Activated naive CD8-positive, alpha-beta T cell treated with anti-CD3 and anti-CD28 coated beads for 36 hours (primary cell): ENCODE results near the gene CDC42EP4. TPM values are rescaled to one million over a fixed set of nuclear protein-coding genes. Genes with fewer than 3 reads are reported as not detected.

Experiments
- DNase-seq: peaks from one replicate; pipeline ENCODE4 v3.0.0; 2021
- H3K27ac Mint-ChIP-seq: one replicate; pipeline ENCODE4 v1.8.0; 2022; ENCODE audit warnings: mild to moderate bottlenecking, moderate library complexity, mixed read lengths
- H3K27me3 Mint-ChIP-seq: one replicate; pipeline ENCODE4 v1.8.0; 2022; ENCODE audit warnings: mild to moderate bottlenecking, mixed read lengths
- H3K36me3 Mint-ChIP-seq: one replicate; pipeline ENCODE4 v1.8.0; 2021; ENCODE audit warnings: mild to moderate bottlenecking, mixed read lengths
- H3K4me1 Mint-ChIP-seq: one replicate; pipeline ENCODE4 v1.8.0; 2021; ENCODE audit warnings: mixed read lengths
- H3K4me3 Mint-ChIP-seq: one replicate; pipeline ENCODE4 v1.8.0; 2022; ENCODE audit warnings: mild to moderate bottlenecking, moderate library complexity, mixed read lengths
- H3K9me3 Mint-ChIP-seq: one replicate; pipeline ENCODE4 v1.8.0; 2022; ENCODE audit warnings: mixed read lengths
- total RNA-seq, 2 experiments: library from RNA; stranded (reverse); gene quantifications; one replicate each; pipeline ENCODE4 v1.2.3, GENCODE V29; 2021

The CDC42EP4 gene
- total RNA-seq, 2 experiments from 2014 or later = 0.56 to 0.98 TPM

DNA sequence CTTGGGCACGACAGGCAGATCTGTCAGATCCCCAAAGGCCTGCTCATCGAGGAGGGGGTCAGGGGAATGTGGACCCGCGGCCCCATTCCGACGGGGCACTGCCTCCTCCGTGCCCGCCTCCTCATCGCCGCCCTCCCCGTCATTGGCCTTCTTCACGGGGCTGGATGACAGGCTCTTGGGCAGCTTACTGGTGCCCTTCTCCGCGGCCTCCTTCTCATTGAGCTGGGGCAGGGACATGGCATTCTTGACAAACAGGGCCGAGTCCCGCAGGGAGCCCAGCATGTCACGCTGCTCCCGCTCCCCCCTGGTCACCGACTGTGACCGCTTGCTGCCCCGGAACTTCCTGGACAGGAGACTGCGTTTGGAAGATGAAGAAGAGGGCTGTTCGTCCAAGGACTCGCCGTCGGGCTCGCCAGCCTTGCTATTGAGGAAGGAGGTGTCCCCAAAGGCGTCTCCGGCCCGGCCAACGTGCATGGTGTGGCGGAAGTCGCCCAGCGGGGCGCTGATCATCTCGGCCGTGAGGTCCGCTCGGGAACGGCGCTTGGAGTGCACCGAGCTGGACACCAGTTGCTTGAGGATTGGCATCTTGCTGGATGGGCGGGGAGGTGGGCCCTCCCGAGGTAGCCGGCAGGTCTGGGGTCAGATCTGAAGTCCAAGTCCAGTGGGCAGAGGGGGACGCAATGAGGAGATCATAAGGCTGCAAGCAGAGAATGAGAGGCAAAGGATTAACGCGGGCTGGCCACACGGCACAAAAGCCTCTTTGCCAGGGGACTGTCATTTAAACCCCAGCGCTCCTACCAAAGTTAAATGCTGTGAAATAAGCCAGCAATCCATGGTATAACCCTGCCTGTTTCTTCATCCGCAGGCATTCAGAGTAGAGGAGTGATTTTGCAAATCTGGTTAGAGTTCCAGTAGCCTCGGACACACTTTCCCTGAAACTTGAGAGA lies 25.6 kb downstream of the CDC42EP4 start:
- peaks cover 3% of the 10 kb centered on the region for H3K27me3 Mint-ChIP-seq
- peaks cover 7% of the 10 kb centered on the region for H3K4me1 Mint-ChIP-seq
- H3K27ac Mint-ChIP-seq = no peak overlapping the region
- H3K36me3 Mint-ChIP-seq = no peaks in the 10 kb centered on the region
- no peak overlapping the region for H3K4me3 Mint-ChIP-seq
- H3K9me3 Mint-ChIP-seq = no peaks in the 10 kb centered on the region
- DNase-seq = no peak

DNA sequence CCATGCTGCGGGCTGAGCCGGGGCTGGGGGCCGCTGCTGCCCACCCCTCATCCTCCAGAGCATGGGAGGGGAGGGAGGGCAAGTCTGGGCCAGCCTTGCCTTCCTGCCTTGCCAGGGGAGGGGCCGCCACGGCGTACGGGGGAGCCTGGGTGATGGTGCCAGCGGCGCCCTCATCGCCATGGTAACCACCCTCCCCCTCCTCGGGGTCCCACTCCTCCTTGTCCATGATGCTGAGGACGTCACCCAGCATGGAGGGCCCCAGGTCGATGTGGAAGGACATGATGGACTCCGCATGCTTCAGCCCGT lies 26.2 kb downstream of the CDC42EP4 start:
- no peak for DNase-seq
- Mint-ChIP-seq H3K9me3 (no peaks in the 10 kb centered on the region), H3K27me3 (peaks cover 3% of the 10 kb centered on the region), H3K36me3 (no peaks in the 10 kb centered on the region), H3K4me1 (peaks cover 1% of the 10 kb centered on the region), H3K4me3 (no peak overlapping the region), H3K27ac (no peak overlapping the region)

DNA sequence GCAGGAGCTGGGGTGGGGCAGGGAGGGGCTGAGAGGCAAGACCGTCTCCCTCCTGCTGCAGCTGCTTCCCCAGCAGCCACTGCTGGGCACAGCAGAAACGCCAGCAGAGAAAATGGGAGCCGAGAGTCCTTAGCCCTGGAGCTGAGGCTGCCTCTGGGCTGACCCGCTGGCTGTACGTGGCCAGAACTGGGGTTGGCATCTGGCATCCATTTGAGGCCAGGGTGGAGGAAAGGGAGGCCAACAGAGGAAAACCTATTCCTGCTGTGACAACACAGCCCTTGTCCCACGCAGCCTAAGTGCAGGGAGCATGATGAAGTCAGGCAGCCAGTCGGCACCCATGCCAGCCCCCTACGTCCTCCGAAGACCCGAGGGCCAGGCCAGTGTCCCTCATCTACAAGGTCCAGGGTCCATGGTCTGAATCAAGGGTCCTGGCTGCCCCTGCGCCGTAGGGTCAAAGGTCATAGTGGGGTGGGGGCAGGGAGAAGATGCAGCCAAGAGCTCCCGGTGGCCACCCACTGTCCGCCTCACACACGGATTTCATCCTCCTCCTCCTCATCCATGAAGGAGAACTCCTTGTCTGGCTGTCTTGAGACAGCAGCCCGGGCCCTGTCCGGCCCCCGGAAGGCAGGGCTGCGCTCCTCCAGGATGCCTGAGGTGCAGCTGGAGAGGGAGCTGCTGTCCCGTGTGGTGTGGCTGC lies 26.7 kb downstream of the CDC42EP4 start:
- Mint-ChIP-seq H3K4me3 (no peak overlapping the region), H3K36me3 (no peaks in the 10 kb centered on the region), H3K4me1 (no peaks in the 10 kb centered on the region), H3K9me3 (no peaks in the 10 kb centered on the region), H3K27ac (no peak overlapping the region), H3K27me3 (no peaks in the 10 kb centered on the region)
- DNase-seq = no peak

DNA sequence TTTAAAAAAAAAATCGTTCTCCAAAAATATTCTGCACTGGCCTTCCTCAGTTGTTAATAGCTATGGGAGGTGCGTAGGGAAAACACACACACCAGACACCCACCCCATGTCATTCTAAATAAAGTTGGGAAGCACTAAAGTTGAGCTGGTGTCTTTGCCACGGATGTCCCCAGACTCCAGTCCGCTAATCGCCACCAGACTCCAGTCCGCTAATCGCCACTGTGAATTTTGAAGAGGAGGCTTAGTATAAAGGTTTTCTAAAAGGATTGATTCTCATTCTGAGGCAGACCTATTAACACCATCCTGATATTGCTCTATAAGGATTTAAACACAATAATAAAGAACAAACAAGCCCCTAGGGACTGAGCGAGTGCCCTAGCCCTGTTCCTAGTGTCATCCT lies 27.4 kb downstream of the CDC42EP4 start:
- Mint-ChIP-seq H3K36me3 (no peaks in the 10 kb centered on the region), H3K4me1 (no peaks in the 10 kb centered on the region), H3K27me3 (no peaks in the 10 kb centered on the region), H3K27ac (no peak overlapping the region), H3K9me3 (no peaks in the 10 kb centered on the region), H3K4me3 (no peak overlapping the region)
- DNase-seq = no peak

DNA sequence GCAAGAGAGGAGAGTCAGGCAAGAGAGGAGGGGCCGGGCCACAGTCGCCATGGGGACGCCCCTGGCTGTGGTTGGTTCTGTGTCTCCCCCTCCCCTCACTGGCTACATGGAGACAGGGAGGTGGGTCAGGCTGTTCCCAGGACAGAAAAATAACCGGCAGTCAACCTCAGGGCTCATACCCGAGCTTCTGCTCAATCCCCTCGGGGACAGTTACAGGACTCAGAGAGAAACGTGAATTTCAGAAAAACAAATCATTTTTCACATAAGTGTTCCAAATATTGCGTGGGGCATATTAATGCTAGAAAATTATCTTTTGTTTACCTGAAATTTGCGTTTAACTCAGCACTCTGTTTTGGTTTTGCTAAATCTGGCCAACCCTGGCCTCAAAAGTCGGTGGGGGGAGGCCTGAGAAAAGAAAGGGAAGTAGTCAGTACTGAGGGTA lies 27.9 kb downstream of the CDC42EP4 start:
- Mint-ChIP-seq H3K27ac (no peak overlapping the region), H3K27me3 (no peaks in the 10 kb centered on the region), H3K4me1 (no peaks in the 10 kb centered on the region), H3K4me3 (no peak overlapping the region), H3K9me3 (no peaks in the 10 kb centered on the region), H3K36me3 (no peaks in the 10 kb centered on the region)
- no peak for DNase-seq

DNA sequence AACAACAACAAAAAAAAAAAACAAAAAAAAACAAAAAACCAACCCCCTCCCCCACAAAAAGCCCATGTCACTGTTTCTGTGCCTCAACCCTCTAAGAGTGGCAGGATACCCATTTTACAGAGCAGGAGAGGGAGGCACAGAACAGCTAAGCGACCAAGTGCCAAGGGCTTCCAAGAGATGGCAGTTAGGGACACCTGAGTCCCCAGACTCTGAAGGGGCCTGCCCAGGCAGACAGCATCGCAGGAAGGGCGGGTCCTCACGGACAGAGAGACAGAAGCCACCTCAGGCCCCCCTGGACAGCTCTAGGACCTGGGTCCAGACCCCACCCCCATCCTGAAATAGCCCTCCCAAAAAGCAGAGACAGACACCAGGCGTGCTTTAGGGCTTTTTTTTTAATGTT lies 28.6 kb downstream of the CDC42EP4 start:
- Mint-ChIP-seq H3K36me3 (no peaks in the 10 kb centered on the region), H3K27me3 (no peaks in the 10 kb centered on the region), H3K27ac (no peak overlapping the region), H3K4me3 (no peak overlapping the region), H3K4me1 (no peaks in the 10 kb centered on the region), H3K9me3 (no peaks in the 10 kb centered on the region)
- no peak for DNase-seq

DNA sequence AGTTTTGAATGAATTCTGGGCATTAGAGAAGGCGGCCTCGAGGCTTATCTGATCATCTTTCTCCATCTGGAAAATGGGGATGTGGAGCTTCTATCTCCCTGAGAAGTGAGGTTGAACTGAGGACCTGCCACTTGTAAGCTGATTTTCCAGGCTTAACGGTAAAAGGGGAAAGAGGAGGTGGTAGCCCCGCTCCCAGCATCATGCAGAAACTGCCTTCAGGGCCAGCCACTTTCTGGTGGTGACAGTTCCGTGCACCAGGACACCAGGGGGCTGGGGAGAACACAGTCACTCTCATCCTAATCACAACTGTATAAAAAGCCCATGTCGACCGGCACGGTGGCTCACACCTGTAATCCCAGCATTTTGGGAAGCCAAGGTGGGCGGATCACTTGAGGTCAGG lies 29.2 kb downstream of the CDC42EP4 start:
- Mint-ChIP-seq H3K4me3 (no peak overlapping the region), H3K27me3 (no peaks in the 10 kb centered on the region), H3K27ac (no peak overlapping the region), H3K4me1 (no peaks in the 10 kb centered on the region), H3K36me3 (no peaks in the 10 kb centered on the region), H3K9me3 (no peaks in the 10 kb centered on the region)
- DNase-seq = no peak

DNA sequence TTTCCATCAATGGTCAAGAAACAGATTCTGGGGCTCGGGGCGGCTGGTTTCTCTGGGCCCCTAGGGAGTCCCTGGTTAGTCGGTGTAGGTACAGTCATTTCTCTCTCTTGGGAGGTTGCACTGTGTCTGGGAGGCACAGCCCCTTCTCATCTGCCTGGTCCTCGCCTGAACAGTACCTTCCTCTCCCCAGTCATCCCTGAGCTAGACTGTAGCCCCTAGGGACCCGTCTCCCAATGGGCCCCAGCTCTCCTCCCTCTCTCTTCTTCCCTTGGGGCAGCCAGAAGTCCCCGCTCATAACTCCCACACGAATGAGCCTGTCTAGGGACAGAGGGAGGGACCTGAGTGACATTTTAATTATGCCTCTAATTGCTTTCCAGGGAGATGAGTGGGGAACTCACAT lies 29.9 kb downstream of the CDC42EP4 start:
- no peak for DNase-seq
- H3K36me3 Mint-ChIP-seq = no peaks in the 10 kb centered on the region
- no peak overlapping the region for H3K4me3 Mint-ChIP-seq
- no peak overlapping the region for H3K27ac Mint-ChIP-seq
- H3K27me3 Mint-ChIP-seq = no peaks in the 10 kb centered on the region
- no peaks in the 10 kb centered on the region for H3K4me1 Mint-ChIP-seq
- no peaks in the 10 kb centered on the region for H3K9me3 Mint-ChIP-seq

DNA sequence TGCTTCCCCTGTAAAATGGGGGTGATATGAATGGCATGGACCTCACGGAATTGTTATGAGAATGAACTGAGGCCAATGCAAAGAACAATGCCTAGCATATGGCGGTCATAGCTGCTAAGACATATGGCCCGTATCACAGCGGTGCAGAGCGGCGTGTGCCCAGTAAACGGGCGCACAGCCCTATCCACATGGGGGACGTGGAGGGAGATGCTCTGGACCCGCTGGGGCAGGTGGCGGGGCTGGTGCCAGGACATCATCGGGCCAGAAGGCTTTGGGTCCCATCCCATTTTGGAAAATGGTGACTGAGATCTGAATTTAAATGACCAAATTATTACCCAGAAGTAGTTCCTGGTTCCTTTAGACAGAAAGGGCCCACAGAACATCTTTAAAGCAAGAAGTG lies 31.6 kb downstream of the CDC42EP4 start:
- no peaks in the 10 kb centered on the region for H3K9me3 Mint-ChIP-seq
- H3K27me3 Mint-ChIP-seq = no peaks in the 10 kb centered on the region
- no peak for DNase-seq
- H3K27ac Mint-ChIP-seq = no peak overlapping the region
- H3K4me3 Mint-ChIP-seq = no peak overlapping the region
- H3K36me3 Mint-ChIP-seq = no peaks in the 10 kb centered on the region
- H3K4me1 Mint-ChIP-seq = no peaks in the 10 kb centered on the region

DNA sequence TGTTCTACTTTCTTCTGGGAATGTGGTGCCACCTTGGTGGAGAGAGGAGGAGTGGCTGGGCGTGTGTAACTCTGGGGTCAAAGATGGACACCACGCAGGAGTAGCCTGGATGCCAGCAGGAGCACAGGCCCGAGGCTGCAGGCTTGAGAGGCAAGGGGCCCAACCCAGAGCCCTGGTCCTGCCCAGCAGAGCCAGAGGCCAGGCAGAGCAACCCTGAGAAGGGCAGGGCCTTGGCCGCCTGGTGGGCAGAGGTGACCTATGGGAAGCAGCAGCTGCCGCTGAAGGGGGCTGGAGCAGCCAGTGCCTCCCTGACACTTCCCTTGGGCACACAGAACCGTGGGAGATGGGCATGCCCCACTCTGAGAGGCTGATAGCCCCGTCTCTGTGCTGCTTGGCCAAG lies 32.1 kb downstream of the CDC42EP4 start:
- no peaks in the 10 kb centered on the region for H3K4me1 Mint-ChIP-seq

DNA sequence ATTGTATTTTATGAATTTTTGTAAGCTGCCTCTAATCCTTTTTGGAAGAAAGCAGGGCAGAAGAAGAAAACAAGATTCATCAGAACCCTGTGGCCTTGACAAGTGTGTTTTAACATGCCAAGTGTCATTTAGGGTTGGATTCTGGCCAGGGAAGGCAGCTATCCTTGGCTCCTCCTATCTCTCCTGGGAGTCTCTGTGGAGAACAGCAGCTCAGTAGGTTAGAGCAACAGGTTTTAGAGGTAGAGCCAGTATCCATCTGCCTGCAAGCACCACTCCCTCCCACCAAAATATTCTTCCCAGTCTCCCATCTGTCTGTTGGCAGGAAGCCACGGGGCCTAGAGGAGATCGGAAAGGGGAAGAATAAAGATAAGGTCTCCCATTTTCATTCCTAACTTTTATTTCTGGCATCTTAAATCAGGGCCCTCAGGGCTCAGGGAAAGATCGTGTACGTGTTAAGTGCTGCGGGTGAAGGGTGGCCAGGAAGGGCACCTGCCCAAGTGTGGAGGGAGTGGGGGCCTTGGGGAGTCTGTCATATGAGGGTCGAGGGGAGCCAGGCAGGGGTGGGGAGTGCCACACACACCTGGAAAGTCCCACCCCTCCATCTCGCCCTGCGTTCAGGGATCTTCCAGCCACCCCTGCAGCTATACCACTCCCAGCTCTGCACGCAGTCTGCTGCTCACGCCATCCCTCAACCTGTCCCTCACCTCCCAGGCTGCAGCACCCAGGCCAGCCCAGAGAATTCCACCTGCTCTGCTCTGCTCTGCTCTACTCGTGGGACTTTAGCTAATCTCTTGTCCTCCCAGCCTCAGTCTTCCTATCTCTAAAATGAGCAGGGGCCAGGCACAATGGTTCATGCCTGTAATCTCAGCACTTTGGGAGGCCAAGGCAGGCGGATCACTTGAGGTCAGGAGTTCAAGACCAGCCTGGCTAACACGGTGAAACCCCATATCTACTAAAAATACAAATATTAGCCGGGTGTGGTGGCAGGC lies 33.0 kb downstream of the CDC42EP4 start:
- Mint-ChIP-seq H3K27me3 (no peaks in the 10 kb centered on the region), H3K27ac (no peak overlapping the region), H3K9me3 (no peaks in the 10 kb centered on the region), H3K36me3 (no peaks in the 10 kb centered on the region), H3K4me1 (no peaks in the 10 kb centered on the region), H3K4me3 (no peak overlapping the region)
- no peak for DNase-seq

More for the DNA sequence above, 32.1 kb downstream of the CDC42EP4 start:
- Mint-ChIP-seq H3K27ac (no peak overlapping the region), H3K27me3 (no peaks in the 10 kb centered on the region), H3K36me3 (no peaks in the 10 kb centered on the region), H3K4me3 (no peak overlapping the region), H3K9me3 (no peaks in the 10 kb centered on the region)
- DNase-seq = no peak

DNA sequence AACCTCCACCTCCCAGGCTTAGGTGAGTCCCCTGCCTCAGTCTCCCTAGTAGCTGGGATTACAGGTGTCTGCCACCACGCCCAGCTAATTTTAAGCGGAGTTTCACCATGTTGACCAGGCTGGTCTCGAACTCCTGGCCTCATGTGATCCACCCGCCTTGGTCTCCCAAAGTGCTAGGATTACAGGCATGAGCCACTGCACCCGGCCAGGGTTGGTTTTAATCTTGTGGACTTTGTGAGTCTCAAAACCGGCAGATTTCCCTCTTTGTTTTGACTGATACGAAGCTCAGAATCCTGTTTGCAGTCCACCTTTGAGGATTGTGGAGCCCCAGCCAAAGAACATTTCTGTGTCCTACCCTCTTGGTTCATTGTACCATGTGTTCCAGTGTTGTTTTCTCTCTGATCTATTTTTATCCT lies 33.7 kb downstream of the CDC42EP4 start:
- no peak for DNase-seq
- no peak overlapping the region for H3K27ac Mint-ChIP-seq
- H3K4me1 Mint-ChIP-seq = no peaks in the 10 kb centered on the region
- H3K36me3 Mint-ChIP-seq = no peaks in the 10 kb centered on the region
- H3K9me3 Mint-ChIP-seq = no peaks in the 10 kb centered on the region
- no peaks in the 10 kb centered on the region for H3K27me3 Mint-ChIP-seq
- H3K4me3 Mint-ChIP-seq = no peak overlapping the region

DNA sequence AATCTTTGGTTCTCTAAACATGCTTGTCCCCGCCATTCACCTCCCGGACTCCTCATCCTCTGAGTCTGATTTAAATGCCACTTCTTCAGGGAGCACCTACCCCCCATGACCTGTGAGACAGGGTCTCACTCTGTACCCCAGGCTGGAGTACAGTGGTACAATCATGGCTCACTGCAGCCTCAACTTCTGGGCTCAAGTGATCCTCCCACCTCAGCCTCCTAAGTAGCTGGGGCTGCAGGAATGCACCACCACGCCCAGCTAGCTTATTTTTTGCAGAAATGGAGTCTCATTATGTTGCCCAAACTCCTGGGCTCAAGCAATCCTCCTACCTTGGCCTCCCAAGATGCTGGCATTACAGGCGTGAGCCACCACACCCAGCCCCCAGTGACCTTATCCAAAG lies 37.3 kb downstream of the CDC42EP4 start:
- no peaks in the 10 kb centered on the region for H3K9me3 Mint-ChIP-seq
- no peaks in the 10 kb centered on the region for H3K4me1 Mint-ChIP-seq

DNA sequence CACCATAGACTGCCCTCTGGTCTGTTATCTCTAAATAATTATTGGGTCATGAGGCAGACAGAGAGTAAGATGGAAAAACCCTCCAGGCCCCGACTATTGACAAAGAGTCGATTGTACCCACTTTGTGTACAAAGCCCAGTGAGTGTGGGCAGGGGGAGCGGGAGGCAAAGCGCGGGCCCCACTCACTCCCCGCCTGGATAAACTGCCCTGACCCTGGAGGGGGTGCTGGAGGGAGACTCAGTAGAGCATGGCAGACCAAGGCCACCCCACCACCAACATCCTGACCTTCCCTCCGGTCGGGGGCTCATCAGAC lies 38.9 kb downstream of the CDC42EP4 start:
- no peak overlapping the region for H3K27ac Mint-ChIP-seq
- no peaks in the 10 kb centered on the region for H3K9me3 Mint-ChIP-seq
- no peaks in the 10 kb centered on the region for H3K36me3 Mint-ChIP-seq
- no peaks in the 10 kb centered on the region for H3K4me1 Mint-ChIP-seq
- no peaks in the 10 kb centered on the region for H3K27me3 Mint-ChIP-seq
- H3K4me3 Mint-ChIP-seq = no peak overlapping the region
- no peak for DNase-seq

More for the DNA sequence above, 37.3 kb downstream of the CDC42EP4 start:
- no peak for DNase-seq
- H3K36me3 Mint-ChIP-seq = no peaks in the 10 kb centered on the region
- no peaks in the 10 kb centered on the region for H3K27me3 Mint-ChIP-seq
- no peak overlapping the region for H3K4me3 Mint-ChIP-seq
- H3K27ac Mint-ChIP-seq = no peak overlapping the region

DNA sequence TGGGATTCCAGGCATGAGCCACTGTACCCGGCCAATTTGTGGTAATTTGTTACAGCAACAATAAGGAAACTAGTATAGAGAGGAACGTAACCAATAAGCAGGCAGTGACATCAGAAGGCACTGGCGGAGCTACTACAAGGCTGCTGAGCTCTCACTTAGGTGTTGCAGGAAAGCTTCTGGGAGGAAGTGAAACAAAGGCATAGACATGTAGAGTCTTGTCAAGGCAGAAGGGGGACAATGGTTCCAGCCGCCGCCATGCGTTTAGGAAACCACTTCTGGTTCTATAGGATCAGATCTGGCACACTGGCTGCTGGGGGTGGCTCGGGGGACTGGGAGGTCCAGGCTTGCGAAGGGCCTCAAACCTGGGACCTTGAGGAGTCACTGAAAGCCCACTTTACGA lies 40.7 kb downstream of the CDC42EP4 start:
- H3K4me3 Mint-ChIP-seq = no peak overlapping the region
- H3K27me3 Mint-ChIP-seq = no peaks in the 10 kb centered on the region
- H3K27ac Mint-ChIP-seq = no peak overlapping the region
- H3K4me1 Mint-ChIP-seq = no peaks in the 10 kb centered on the region
- no peaks in the 10 kb centered on the region for H3K36me3 Mint-ChIP-seq
- no peaks in the 10 kb centered on the region for H3K9me3 Mint-ChIP-seq
- no peak for DNase-seq
